ENCODE results near the gene ASXL2.

Gene ASXL2

GRCh38 chr2:25817006-25817405, 61.3 kb downstream of the ASXL2 start:
- Histone ChIP-seq H3K4me3 (ENCODE audit: insufficient read length, low read depth) (no peak overlapping the region), H3K36me3 (ENCODE audit: insufficient read depth, insufficient read length, low read length) (peaks cover 2% of the 10 kb centered on the region), H3K4me1 (ENCODE audit: insufficient read depth, insufficient read length) (no peaks in the 10 kb centered on the region), H3K27me3 (ENCODE audit: insufficient read depth, insufficient read length) (no peaks in the 10 kb centered on the region), H3K9me3 (ENCODE audit: insufficient read depth, low read length) (no peaks in the 10 kb centered on the region), H3K9ac (ENCODE audit: insufficient read length, low read depth) (no peak overlapping the region)
- TF ChIP-seq SUZ12 (IDR thresholded peaks at IDR 0.05; ENCODE audit: extremely low read depth, insufficient read depth, insufficient read length) (no peak), YY1 (IDR thresholded peaks at IDR 0.05; ENCODE audit: insufficient read depth, insufficient read length) (no peak), ZNF274 (IDR thresholded peaks at IDR 0.05; ENCODE audit: low read depth, low read length) (no peak)
- no peak for DNase-seq (ENCODE audit: low read depth, low spot score)

GRCh38 chr2:25816249-25816648, 62.0 kb downstream of the ASXL2 start:
- no peaks in the 10 kb centered on the region for H3K9me3 ChIP-seq (ENCODE audit: insufficient read depth, low read length)
- no peak for TF ChIP-seq YY1 (IDR thresholded peaks at IDR 0.05; ENCODE audit: insufficient read depth, insufficient read length)
- no peak for TF ChIP-seq ZNF274 (IDR thresholded peaks at IDR 0.05; ENCODE audit: low read depth, low read length)
- TF ChIP-seq SUZ12 (IDR thresholded peaks at IDR 0.05; ENCODE audit: extremely low read depth, insufficient read depth, insufficient read length) = no peak
- H3K27me3 ChIP-seq (ENCODE audit: insufficient read depth, insufficient read length) = no peaks in the 10 kb centered on the region
- no peaks in the 10 kb centered on the region for H3K4me1 ChIP-seq (ENCODE audit: insufficient read depth, insufficient read length)
- no peak for DNase-seq (ENCODE audit: low read depth, low spot score)
- H3K9ac ChIP-seq (ENCODE audit: insufficient read length, low read depth) = no peak overlapping the region
- no peaks in the 10 kb centered on the region for H3K36me3 ChIP-seq (ENCODE audit: insufficient read depth, insufficient read length, low read length)
- H3K4me3 ChIP-seq (ENCODE audit: insufficient read length, low read depth) = no peak overlapping the region

DNA sequence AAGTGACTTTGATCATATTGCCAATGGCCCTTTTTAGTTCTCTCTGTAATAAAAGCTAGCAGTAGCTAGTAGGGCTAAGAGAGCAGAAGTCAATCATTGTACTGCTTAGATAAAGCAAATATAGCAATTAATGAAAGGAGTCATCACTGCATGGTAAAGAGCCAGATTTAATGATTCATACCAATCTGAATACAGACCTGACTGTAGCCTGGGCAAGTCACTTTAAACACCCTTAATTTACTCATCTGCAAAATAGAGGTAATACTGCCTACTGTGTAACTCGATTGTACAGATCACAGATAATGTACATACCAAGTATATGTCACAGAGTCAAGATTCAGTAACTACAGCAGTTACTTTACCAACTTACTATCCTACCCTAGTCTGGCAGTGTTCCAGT, 63.6 kb downstream of the ASXL2 start:
- Histone ChIP-seq H3K27me3 (ENCODE audit: insufficient read depth, insufficient read length) (no peaks in the 10 kb centered on the region), H3K4me1 (ENCODE audit: insufficient read depth, insufficient read length) (no peaks in the 10 kb centered on the region), H3K36me3 (ENCODE audit: insufficient read depth, insufficient read length, low read length) (peaks cover 6% of the 10 kb centered on the region), H3K4me3 (ENCODE audit: insufficient read length, low read depth) (no peak overlapping the region), H3K9ac (ENCODE audit: insufficient read length, low read depth) (no peak overlapping the region), H3K9me3 (ENCODE audit: insufficient read depth, low read length) (no peaks in the 10 kb centered on the region)
- no peak for TF ChIP-seq YY1 (IDR thresholded peaks at IDR 0.05; ENCODE audit: insufficient read depth, insufficient read length)
- no peak for TF ChIP-seq ZNF274 (IDR thresholded peaks at IDR 0.05; ENCODE audit: low read depth, low read length)
- TF ChIP-seq SUZ12 (IDR thresholded peaks at IDR 0.05; ENCODE audit: extremely low read depth, insufficient read depth, insufficient read length) = no peak
- DNase-seq (ENCODE audit: low read depth, low spot score) = no peak

DNA sequence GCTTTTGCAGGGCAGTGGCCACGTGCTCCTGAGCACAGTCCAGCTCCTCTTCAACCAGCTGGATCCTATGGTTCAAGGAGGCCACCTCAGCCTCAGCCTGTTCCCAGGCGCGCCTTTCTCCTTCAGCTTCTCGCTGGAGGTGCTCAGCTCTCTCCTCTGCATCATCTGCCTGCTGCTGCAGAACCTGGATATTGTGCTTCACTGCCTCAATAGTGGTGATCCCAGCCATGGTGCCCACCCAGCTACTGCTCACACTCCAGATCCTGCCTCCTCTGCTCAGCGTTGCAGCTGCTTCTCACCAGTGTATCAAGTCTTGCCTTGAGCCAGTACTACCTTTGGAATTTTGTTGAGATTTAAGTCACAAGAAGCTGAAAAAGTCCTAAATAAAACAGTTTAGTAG, 67.9 kb downstream of the ASXL2 start:
- no peak for DNase-seq (ENCODE audit: low read depth, low spot score)
- TF ChIP-seq YY1 (IDR thresholded peaks at IDR 0.05; ENCODE audit: insufficient read depth, insufficient read length) (no peak), ZNF274 (IDR thresholded peaks at IDR 0.05; ENCODE audit: low read depth, low read length) (no peak), SUZ12 (IDR thresholded peaks at IDR 0.05; ENCODE audit: extremely low read depth, insufficient read depth, insufficient read length) (no peak)
- H3K4me1 ChIP-seq (ENCODE audit: insufficient read depth, insufficient read length) = no peaks in the 10 kb centered on the region
- no peak overlapping the region for H3K9ac ChIP-seq (ENCODE audit: insufficient read length, low read depth)
- no peak overlapping the region for H3K4me3 ChIP-seq (ENCODE audit: insufficient read length, low read depth)
- H3K27me3 ChIP-seq (ENCODE audit: insufficient read depth, insufficient read length) = no peaks in the 10 kb centered on the region
- H3K36me3 ChIP-seq (ENCODE audit: insufficient read depth, insufficient read length, low read length) = peaks cover 13% of the 10 kb centered on the region
- H3K9me3 ChIP-seq (ENCODE audit: insufficient read depth, low read length) = no peaks in the 10 kb centered on the region

- H3K9ac ChIP-seq (ENCODE audit: insufficient read length, low read depth) = no peak overlapping the region
- H3K9me3 ChIP-seq (ENCODE audit: insufficient read depth, low read length) = no peaks in the 10 kb centered on the region
- DNase-seq (ENCODE audit: low read depth, low spot score) = no peak
- no peaks in the 10 kb centered on the region for H3K4me1 ChIP-seq (ENCODE audit: insufficient read depth, insufficient read length)
- no peaks in the 10 kb centered on the region for H3K27me3 ChIP-seq (ENCODE audit: insufficient read depth, insufficient read length)
- no peak for TF ChIP-seq ZNF274 (IDR thresholded peaks at IDR 0.05; ENCODE audit: low read depth, low read length)
- TF ChIP-seq YY1 (IDR thresholded peaks at IDR 0.05; ENCODE audit: insufficient read depth, insufficient read length) = no peak
- no peak for TF ChIP-seq SUZ12 (IDR thresholded peaks at IDR 0.05; ENCODE audit: extremely low read depth, insufficient read depth, insufficient read length)
- H3K36me3 ChIP-seq (ENCODE audit: insufficient read depth, insufficient read length, low read length) = peaks cover 19% of the 10 kb centered on the region
- H3K4me3 ChIP-seq (ENCODE audit: insufficient read length, low read depth) = no peak overlapping the region
These were observed 68.6 kb downstream of the ASXL2 start for GRCh38 chr2:25809646-25810045.

DNA sequence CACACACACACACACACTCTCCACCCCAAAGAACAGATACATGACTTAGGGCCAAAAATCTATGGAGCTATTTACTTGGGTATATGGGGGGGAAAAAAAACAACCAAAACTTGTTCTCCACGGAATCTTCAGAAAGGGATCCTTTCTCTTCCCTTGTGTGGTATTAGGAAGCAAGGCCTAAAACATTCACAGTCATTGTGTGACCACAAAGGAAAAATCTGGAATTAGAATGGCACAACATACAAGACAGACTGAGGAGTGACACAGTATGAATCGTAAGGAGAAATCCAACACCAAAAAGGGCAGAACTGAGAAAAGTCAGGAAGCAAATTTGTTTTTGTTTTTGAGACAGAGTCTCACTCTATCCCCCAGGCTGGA, 70.3 kb downstream of the ASXL2 start:
- H3K27me3 ChIP-seq (ENCODE audit: insufficient read depth, insufficient read length) = no peaks in the 10 kb centered on the region
- no peak overlapping the region for H3K4me3 ChIP-seq (ENCODE audit: insufficient read length, low read depth)
- no peaks in the 10 kb centered on the region for H3K4me1 ChIP-seq (ENCODE audit: insufficient read depth, insufficient read length)
- TF ChIP-seq YY1 (IDR thresholded peaks at IDR 0.05; ENCODE audit: insufficient read depth, insufficient read length) (no peak), SUZ12 (IDR thresholded peaks at IDR 0.05; ENCODE audit: extremely low read depth, insufficient read depth, insufficient read length) (no peak), ZNF274 (IDR thresholded peaks at IDR 0.05; ENCODE audit: low read depth, low read length) (no peak)
- peaks cover 35% of the 10 kb centered on the region for H3K36me3 ChIP-seq (ENCODE audit: insufficient read depth, insufficient read length, low read length)
- no peak overlapping the region for H3K9ac ChIP-seq (ENCODE audit: insufficient read length, low read depth)
- DNase-seq (ENCODE audit: low read depth, low spot score) = no peak
- H3K9me3 ChIP-seq (ENCODE audit: insufficient read depth, low read length) = no peaks in the 10 kb centered on the region

- peaks cover 40% of the 10 kb centered on the region for H3K36me3 ChIP-seq (ENCODE audit: insufficient read depth, insufficient read length, low read length)
- TF ChIP-seq SUZ12 (IDR thresholded peaks at IDR 0.05; ENCODE audit: extremely low read depth, insufficient read depth, insufficient read length) (no peak), YY1 (IDR thresholded peaks at IDR 0.05; ENCODE audit: insufficient read depth, insufficient read length) (no peak), ZNF274 (IDR thresholded peaks at IDR 0.05; ENCODE audit: low read depth, low read length) (no peak)
These were observed 71.3 kb downstream of the ASXL2 start for GRCh38 chr2:25806941-25807340.

DNA sequence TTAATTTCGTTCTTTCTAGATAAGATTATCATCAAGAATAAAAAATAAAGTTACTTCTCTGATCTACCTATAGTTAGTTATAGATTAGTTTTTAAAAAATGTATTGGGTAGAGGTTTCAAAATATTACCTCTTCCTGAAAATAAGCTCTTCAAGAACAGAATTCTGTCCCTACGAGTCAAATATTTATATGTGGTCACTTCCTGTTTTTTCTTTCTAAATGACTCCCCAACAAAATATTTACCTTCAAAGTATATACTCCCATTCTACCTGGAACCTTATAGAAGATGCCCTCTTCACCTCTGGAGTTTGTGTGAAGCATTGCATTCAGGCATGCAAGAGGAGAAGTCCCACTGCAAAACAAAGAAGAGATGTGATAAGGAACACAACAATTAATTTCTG, 72.3 kb downstream of the ASXL2 start:
- no peak for DNase-seq (ENCODE audit: low read depth, low spot score)
- Histone ChIP-seq H3K36me3 (ENCODE audit: insufficient read depth, insufficient read length, low read length) (peaks cover 40% of the 10 kb centered on the region), H3K9ac (ENCODE audit: insufficient read length, low read depth) (no peak overlapping the region), H3K27me3 (ENCODE audit: insufficient read depth, insufficient read length) (no peaks in the 10 kb centered on the region), H3K4me1 (ENCODE audit: insufficient read depth, insufficient read length) (no peaks in the 10 kb centered on the region), H3K4me3 (ENCODE audit: insufficient read length, low read depth) (no peak overlapping the region), H3K9me3 (ENCODE audit: insufficient read depth, low read length) (no peaks in the 10 kb centered on the region)
- no peak for TF ChIP-seq SUZ12 (IDR thresholded peaks at IDR 0.05; ENCODE audit: extremely low read depth, insufficient read depth, insufficient read length)
- no peak for TF ChIP-seq YY1 (IDR thresholded peaks at IDR 0.05; ENCODE audit: insufficient read depth, insufficient read length)
- TF ChIP-seq ZNF274 (IDR thresholded peaks at IDR 0.05; ENCODE audit: low read depth, low read length) = no peak

More at GRCh38 chr2:25806941-25807340, 71.3 kb downstream of the ASXL2 start:
- no peak overlapping the region for H3K9ac ChIP-seq (ENCODE audit: insufficient read length, low read depth)
- no peak overlapping the region for H3K4me3 ChIP-seq (ENCODE audit: insufficient read length, low read depth)
- DNase-seq (ENCODE audit: low read depth, low spot score) = no peak
- no peaks in the 10 kb centered on the region for H3K9me3 ChIP-seq (ENCODE audit: insufficient read depth, low read length)
- no peaks in the 10 kb centered on the region for H3K27me3 ChIP-seq (ENCODE audit: insufficient read depth, insufficient read length)
- no peaks in the 10 kb centered on the region for H3K4me1 ChIP-seq (ENCODE audit: insufficient read depth, insufficient read length)

Measured in NT2/D1 (cell line).